ENCODE results near the gene OSGIN1. TPM values are rescaled to one million over a fixed set of nuclear protein-coding genes. Genes with fewer than 3 reads are reported as not detected.

OSGIN1 gene
- polyA plus RNA-seq, 3 donors: 0.33 to 0.48 (median 0.47) TPM

- no peak for DNase-seq (ENCODE audit: low read depth in 3 of 3, low spot score in 2 of 3)
These were observed 26.9 kb upstream of the OSGIN1 start for GRCh38 chr16:83925957-83926725.

GRCh38 chr16:83926726-83927397 is 26.2 kb upstream of the OSGIN1 start:
- DNase-seq (ENCODE audit: low read depth in 3 of 3, low spot score in 2 of 3): peak; percentile 27 to 44 (median 36)

DNA sequence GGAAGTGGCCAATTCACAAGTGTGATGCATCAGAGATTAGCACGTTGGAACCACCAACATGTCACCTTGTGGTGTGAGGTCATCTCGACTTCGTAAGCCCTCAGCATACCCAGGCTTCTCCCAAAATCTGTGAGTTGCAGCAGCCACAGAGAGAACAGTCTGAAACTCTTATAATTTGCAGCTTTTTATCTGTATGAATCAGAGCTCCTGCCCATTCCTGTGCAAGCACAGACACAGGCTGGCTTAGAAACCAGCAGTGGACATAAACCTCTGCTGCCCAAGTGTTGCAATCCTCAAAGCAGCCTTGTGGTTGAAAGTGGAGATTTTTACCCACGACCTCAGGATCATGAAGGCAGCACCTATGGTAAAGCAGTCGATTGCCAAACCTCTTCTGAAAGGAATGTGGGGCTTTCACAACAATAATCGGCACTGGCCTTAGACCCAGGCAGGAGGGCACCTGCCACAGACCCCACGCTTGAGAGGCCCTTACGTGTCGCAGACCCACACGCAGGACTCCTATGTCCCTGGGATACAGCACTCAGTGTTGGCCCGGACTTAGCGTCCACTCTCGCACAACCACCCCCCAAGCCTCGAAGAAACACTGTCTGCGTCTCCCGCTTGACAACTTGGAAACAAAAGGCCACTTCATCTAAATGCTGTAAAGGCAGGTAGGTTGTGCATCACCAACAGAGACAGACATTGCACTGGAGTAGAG is 24.5 kb upstream of the OSGIN1 start:
- no peak for DNase-seq (ENCODE audit: low read depth in 3 of 3, low spot score in 2 of 3)

DNA sequence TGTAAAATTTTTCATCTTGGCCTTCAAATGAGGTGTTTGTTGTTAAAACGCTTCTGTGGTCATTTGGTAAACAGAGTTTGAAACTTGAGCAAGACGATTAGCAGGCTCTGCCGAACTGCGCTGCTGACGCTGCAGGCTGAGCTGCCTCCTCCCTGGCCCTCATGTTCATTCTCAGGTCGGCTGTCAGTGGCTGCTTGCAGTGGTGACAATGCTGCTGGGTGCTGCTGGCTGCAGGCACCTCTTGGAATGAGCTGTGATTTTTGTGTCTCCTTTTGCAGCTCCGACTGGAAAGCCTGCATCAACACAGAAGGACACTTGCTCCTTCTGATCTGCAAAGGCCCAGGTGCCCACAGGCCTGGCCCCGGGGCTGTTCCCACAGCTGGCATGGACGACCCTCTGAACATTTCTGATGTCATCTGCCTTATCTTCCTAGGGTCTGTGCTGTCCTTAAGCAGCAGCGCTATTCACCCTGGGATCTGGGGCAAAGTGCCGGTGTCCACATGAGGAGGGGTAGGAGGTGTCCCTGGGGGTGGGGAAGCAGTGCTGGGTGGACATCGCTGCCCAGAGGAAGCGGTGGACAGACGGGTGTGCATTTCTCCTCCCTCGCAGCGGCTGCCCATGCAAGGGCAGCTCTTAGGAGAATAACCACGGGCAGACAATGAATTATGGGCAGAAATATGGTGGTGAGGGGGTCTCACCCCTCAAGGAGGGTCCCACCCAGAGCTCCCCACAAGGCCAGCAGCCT is 23.1 kb upstream of the OSGIN1 start:
- no peak for DNase-seq (ENCODE audit: low read depth in 3 of 3, low spot score in 2 of 3)

DNA sequence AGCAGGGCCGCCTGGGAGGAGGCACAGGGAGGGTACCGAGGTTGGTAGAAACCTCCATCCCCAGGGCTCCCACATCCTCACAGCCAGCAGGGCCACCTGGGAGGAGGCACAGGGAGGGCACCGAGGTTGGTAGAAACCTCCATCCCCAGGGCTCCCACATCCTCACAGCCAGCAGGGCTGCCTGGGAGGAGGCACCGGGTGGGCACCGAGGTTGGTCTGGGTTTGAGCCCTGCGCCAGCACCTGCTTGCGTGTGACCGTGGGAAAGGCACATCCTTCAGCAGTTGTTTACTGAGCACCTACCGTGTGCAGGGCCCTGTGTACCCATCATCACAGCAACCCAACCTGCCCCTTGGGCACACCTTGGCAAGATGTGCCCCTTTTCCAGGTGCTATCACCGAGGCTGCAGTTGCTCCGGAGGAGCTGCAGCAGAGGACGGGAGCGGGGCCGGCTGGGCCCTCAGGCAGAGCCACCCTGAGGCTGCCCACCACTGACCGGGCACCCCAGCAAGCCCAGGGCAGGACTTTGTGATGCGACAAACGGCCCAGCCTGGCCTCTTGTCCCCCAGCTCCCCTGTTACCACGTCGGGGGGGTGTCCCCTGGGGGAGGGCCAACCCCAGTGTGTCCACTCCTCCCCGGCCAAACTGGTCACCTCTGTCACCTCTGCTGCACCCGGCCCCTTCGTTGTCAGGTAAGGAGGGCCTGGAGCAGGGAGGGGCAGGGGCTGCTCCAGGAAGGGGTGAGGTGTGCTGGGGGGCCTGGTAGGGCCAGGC is 22.1 kb upstream of the OSGIN1 start:
- no peak for DNase-seq (ENCODE audit: low read depth in 3 of 3, low spot score in 2 of 3)

- no peak for DNase-seq (ENCODE audit: low read depth in 3 of 3, low spot score in 2 of 3)
These were observed 21.5 kb upstream of the OSGIN1 start for GRCh38 chr16:83931556-83931955.

DNA sequence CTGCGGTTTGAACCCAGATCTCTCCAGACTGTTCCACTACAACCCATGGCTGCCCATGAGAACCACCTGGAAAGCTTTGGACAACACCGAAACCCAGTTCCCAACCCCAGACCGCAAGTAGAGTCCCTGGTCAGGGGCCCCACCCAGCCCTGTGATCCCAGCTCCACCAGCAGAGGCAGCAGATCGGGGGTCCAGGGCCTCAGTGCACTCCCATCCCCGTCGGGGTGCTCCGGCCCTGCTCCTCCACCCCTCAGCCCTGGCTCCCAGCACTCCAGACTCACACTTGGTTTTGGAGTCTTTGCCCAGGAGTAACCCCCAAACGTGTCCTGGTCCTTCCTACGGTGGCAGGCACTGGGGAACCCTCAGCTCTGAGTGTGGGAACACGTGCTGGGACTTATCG is 20.7 kb upstream of the OSGIN1 start:
- DNase-seq (ENCODE audit: low read depth in 3 of 3, low spot score in 2 of 3): no peak

- no peak for DNase-seq (ENCODE audit: low read depth in 3 of 3, low spot score in 2 of 3)
These were observed 19.9 kb upstream of the OSGIN1 start for GRCh38 chr16:83932955-83933673.

DNA sequence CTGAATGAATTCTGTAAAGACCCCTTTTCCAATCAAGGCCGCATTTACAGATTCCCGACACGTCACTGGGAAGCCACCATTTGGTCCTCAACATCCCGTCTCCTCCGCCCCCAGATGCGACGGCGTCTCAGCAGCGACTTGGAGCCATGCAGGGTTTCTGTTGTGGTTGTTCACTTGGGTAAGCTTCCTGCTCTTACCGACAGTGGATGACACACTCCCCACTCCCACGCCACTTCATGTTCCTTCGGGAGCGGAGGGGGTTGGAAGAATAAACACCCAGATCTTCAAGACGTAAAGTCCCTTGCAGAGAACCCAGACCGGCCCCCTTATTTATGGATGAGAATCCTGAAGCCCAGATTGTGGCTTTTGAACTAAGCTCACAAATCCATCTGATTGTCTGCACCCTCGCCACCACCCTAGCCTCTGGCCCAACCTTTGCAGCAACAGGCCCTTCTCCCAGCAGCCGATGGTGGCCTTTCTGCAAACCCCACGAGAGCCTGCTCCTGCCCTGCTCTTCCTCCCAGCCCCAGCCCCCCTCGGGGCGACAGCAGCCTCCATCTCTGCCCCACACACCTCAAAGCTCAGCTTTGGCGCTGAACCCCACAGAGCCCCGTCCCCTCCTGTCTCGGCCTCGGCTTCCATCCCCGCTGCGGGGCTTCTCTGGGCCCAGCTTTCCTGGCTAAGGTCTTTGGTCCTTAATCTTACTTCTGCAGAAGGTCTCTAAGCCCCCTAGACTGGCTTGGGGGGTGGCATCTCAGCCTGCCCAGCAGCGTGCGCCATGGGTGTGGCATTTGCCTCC is 19.0 kb upstream of the OSGIN1 start:
- DNase-seq (ENCODE audit: low read depth in 3 of 3, low spot score in 2 of 3): no peak

DNA sequence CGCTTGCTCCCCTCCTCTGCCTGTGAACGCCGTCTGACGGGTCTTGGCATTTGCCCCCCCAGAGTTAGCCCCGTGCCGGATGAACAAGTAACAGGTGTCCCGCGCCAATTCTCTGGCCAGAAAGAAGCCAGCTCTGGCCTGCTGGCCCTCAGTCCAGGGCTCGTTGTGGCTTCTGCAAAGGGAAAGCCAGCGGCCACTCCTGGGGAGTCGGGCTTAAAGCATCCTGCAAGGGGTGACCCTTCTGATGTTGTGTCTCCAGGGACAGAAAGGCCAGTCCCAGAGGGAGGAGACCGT is 18.4 kb upstream of the OSGIN1 start:
- DNase-seq (ENCODE audit: low read depth in 3 of 3, low spot score in 2 of 3): no peak

- DNase-seq (ENCODE audit: low read depth in 3 of 3, low spot score in 2 of 3): no peak
These were observed 17.8 kb upstream of the OSGIN1 start for GRCh38 chr16:83935005-83935857.

DNA sequence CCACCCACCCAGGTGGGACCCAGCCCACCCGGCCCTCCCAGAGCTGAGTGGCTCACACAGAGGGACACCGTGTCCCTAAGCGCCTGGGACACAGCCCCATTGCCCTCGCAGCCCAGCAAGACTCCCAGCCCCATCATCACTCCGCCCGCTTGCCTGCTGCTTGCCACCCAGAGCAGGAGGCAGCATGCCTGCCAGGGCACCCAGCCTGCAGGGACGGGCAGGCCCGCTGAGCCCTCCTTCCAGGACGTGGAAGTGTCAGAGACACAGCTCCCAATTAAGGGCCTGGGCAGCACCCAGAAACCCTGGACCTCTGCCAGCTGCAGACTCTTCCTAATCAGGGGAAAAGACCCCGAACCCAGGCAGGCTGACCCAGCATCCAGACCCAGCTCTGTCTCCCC is 17.2 kb upstream of the OSGIN1 start:
- DNase-seq (ENCODE audit: low read depth in 3 of 3, low spot score in 2 of 3): no peak

- DNase-seq (ENCODE audit: low read depth in 3 of 3, low spot score in 2 of 3): no peak
These were observed 16.4 kb upstream of the OSGIN1 start for GRCh38 chr16:83936581-83937165.

DNA sequence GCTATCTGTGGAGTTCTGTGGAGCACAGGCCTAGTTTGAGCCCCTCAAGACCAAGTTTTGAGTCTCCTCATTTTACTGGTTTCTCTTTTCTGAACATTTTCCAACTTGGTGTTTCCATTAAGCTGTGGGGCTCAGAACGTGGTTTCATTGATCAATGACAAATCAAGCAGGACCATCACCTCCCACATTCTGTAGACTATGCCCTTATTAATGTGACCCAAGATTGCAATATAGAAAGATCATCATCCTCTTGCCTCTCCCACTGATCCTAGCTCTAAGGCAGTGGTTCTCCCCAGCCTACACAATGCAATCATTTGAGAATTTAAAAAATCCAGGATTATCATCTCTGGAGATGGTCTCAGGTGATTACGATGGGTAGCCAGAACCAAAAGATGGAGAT is 15.8 kb upstream of the OSGIN1 start:
- DNase-seq (ENCODE audit: low read depth in 3 of 3, low spot score in 2 of 3): no peak

GRCh38 chr16:83937922-83938885 is 14.8 kb upstream of the OSGIN1 start:
- no peak for DNase-seq (ENCODE audit: low read depth in 3 of 3, low spot score in 2 of 3)

GRCh38 chr16:83939266-83939855 is 13.7 kb upstream of the OSGIN1 start:
- DNase-seq (ENCODE audit: low read depth in 3 of 3, low spot score in 2 of 3): no peak

All from right renal cortex interstitium (tissue), 3 donors.